Measurements from ENCODE around the gene NUMA1.

The NUMA1 gene

DNA sequence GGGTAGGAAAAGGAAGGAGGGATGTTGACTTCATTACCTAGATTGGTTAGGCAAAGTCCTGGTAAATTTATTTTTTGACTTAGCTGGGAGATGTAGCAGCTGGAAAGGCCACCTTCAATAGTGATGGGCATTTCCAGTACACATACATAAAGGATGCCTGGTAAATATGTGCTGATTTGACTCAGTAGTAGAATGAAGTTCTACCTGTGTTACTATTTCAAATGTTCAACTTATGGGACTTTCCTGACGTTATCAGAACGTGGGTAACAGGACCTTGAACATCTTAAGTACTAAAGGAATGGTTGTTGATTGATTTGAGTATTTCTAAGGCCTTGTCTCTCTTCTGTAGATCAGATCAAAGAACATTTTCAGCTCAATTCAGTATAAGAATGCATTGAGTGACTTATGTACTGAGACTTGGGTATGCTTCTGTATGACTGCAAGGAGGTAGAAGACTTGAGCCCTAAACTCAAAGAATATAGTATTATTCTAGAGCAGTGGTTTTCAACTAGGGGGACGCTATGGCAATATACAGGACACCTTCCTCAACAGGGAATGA, 124.4 kb downstream of the NUMA1 start:
- DNase-seq: no peak
